ENCODE results near the gene SMC6. TPM values are rescaled to one million over a fixed set of nuclear protein-coding genes. Genes with fewer than 3 reads are reported as not detected.

Gene SMC6
- polyA plus RNA-seq, 4 donors, result 35.7 to 42.6 (median 36.9) TPM

DNA sequence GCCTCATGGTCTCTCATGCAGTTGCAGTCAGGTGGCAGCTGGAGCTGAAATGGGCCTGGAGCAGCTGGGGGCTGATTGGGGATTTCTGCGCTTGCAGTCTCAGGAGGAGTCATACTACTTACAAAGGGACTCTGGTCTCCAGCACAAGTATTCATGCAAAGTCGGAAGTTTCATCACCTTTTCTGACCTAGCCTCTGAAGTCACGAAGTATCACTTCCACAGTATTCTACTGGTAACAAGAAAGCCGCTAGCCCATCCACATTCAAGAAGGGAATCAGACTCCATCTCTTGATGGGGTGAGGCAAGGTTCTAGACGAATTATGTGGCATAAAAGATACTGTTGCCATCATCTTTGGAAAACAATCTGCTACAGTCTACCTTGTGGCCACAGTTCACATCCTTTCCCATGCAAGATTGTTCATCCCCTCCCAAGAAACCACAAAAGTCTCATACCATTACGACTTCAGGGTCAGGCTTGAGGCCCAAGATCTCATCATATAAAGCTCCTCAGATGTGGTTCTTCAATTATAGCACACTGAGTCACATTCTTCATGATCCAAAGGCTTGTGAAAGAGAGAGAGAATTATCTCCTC is 95.3 kb downstream of the SMC6 start:
- no peak for DNase-seq (ENCODE audit: low read depth in 4 of 4, low spot score in 3 of 4)

DNA sequence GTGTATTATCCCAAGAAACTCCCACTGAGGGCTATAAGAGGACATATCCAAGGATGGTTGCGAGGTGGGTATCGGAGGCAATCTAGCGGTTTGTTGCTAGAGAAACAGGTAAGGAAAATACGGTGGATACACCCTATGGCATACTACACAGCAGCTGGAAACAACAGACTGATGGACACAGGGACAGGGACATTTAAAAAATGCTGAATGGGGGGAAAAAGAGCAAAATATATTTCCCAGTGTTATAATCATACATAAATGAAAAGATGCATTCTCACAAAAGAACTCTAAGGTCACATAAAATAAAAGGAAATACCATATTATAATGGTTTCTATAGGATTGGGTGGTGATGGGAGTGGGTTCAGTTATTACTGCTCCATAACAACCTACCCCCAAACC is 95.9 kb downstream of the SMC6 start:
- no peak for DNase-seq (ENCODE audit: low read depth in 4 of 4, low spot score in 3 of 4)

DNA sequence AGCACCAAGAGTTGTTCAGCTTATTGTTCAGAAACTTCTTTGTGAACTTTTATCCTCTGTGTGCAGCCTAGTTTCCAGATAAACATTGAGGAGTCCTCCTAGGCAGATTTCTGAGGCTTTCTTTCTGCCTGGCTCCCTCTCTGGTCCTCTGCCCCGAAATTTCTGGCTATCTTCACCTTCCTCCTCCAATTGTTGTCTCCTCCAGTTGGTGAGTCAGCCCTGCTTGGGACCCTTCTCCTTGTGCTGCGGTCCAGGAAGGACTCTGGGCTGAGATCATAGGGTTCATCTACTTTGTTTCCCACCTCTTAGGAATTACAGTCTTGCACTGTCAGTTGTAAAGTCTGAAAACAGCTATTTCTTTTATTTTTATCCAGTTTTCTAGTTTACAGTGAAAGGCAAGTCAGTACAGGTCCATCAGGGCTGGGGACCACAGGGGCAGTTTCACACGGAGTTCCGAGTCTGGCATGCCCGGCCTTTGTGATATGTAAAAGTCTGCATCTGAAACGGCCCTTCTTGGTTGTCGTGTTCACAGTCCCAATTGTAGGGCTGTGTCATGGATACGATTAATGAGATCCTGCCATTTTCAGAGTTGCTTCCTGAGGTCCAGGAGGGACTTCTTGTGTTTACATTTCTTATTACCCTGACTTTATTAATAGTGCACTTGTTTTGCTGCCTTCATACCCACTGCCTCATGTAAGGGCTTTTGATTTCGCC is 100.8 kb downstream of the SMC6 start:
- no peak for DNase-seq (ENCODE audit: low read depth in 4 of 4, low spot score in 3 of 4)

DNA sequence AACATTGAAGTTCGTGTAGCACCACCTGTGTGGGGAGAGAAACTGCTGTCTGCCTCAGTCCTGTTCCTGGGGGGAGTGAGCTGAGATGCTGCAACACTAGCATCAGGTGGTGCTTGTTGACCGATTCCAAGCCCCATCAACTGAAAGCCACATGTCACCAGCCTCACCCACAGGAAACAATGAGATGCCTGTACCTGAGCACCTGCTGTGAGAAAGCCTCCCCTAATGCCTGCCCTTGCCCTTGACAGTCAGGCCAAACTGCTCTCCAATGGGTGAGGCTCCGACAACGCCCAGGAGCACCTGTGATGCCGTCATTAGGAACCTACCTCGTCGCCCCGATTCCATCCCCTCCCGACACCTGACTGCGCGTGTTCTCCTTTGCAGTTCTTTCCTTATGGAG is 104.6 kb downstream of the SMC6 start:
- no peak for DNase-seq (ENCODE audit: low read depth in 4 of 4, low spot score in 3 of 4)

DNA sequence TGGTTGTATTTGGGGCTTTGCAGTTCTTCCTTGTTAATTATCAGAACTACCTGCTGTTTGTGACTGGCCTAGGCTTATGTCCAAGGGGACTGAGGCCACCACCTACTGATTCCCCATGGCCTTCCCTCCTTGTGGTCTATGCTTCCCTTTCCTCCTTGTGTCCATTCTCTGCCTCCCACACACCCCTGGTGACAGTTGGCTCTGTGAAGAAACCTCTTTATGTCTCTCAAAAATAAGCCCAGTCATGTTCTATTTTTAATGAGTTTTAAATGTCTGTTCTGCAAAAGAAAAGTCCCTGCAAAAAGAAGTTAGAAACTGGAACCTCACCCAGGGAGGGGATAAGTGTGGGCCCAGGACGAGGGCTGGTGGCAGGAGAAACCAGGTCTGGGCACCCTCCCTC is 105.0 kb downstream of the SMC6 start:
- DNase-seq (ENCODE audit: low read depth in 4 of 4, low spot score in 3 of 4), result no peak

DNA sequence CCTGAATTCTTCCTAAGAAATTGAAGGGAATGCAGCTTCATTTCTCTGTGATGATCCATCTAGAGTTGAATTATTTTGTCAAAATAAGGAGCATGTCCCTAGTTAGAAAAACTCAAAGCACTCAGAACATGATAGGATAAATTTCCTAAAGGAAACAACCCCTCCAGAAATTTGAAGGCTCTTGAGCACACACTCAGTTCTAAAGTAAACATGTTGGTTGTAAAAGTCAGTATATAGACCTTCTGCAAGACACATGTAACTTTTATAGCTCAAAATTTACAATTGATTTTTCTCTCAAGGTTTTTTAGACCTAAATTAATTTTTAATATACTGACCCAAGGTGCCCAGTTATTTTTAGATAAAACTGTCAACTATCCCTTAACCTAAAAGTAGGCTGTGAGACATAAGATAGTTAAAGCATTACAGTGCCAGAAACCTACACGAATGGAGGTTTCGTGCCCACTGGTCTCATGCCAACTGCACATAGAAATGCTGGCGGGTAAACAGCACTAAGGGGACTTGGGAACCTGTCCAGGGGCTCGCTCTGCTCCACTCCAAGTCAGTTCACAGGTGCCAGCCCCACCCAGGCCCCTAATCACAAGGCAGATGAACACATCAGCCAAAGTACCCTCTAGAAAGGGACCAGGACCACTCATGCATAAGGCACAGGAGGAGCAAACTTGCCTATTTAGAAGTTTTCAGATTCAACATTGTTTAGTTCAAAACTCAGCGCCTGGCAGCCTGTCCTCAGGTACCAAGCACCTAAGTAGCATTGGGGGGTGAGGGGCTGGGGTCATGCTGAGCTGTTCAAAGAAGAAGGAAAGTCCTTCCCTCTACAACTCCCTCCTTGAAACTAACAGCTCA is 106.5 kb downstream of the SMC6 start:
- DNase-seq (ENCODE audit: low read depth in 4 of 4, low spot score in 3 of 4), result no peak

DNA sequence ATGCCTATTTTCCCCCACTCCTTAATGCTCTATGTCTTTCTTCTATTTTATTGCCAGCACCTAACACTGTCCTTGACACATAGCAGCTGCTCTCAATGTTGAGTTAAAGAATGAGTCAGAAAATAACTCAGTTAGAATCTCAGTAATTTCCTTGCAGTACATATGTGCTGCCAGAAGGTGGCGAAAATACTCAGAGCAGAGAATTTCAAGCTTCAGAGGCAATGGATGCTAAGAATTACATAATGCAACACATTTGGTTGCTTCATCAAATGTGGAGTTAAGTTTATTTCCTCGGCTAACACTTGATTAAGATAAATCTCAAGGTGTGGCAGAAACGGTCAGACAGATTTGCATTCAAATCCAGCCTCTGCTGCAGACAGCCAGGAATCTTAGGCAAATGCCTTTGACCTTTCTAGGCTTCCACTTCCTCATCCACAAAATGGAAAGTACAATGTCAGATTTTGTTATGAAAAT is 107.5 kb downstream of the SMC6 start:
- peak; percentile 71 to 77 (median 76) for DNase-seq (ENCODE audit: low read depth in 4 of 4, low spot score in 3 of 4)

DNA sequence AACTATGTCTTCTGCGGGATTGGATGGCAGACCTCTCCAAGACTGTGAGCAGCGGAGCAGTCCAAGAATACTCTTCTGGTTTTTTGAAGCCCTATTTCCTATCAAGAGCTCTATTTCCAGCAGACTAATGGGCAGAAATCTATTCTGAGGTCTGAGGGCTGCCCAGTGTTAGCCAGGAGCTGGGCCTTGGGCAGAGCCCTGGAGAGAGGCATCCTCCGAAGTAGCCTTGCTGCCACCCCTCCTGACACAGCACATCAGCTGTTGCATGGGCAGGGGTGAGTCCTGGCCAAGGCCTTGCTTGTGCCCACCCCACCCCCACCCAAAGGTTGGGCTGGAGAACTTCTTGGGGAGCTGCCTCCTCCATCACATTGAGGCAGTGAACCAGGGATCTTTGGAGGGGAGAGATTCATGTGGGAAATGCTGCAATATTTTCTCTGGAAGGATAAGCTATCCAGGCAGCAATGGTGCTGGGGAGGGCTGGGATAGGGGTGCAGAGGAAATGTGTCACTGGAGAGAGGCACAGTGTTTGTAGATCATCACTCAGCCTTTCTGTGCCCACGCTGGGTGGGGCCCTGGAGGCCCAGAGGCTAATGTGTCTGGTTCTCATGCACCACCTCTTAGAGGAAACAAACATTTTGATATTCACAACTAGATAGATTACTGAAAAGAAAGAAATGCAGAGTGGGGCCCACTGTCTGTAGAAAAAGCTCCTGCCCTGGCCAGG is 108.5 kb downstream of the SMC6 start:
- DNase-seq (ENCODE audit: low read depth in 4 of 4, low spot score in 3 of 4), result no peak

DNA sequence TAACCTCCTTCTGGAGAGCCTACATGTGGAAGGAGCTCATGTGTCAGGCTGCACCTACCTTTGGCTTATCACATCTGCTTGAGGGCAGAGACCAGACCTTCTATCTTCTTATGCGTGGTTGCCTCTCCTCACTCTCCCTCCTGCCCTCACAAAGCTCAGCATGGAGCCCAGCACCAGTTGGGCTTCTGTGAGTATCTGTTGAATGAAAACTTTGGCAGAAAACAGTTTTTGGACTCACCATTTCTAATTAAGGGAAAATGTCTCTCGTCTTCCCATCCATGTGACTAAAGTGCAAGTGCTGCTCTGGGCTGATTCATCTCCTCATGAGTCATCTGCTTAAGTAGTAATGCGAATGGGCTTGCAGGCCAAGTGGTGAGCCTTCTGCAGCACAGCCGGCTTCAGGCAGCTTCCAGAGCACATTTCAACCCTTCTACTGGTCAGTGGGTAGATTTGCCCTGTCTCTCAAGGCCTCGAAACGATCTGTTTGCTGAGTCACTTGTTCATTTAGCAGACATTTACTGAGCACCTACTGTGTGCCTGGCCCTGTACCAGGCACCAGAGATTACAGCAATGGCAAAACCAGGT is 110.5 kb downstream of the SMC6 start:
- no peak for DNase-seq (ENCODE audit: low read depth in 4 of 4, low spot score in 3 of 4)

DNA sequence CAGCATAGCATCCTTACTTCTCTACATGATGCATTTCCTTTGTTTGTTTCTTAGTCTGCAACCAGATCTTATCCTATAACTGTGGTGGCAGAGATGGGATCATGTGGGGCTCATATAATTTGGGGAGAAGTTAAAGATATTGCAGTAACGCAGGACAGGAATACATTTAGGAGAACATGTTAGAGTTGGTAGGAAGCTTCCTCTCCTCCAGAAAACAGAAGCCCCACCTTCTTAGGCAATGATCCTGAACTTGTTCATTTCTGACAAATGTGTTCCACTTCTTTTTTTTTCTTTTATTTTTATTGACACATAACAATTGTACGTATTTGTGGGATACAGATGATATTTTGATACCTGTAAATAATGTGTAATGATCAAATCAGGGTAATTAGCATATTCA is 113.2 kb downstream of the SMC6 start:
- DNase-seq (ENCODE audit: low read depth in 4 of 4, low spot score in 3 of 4), result no peak

DNA sequence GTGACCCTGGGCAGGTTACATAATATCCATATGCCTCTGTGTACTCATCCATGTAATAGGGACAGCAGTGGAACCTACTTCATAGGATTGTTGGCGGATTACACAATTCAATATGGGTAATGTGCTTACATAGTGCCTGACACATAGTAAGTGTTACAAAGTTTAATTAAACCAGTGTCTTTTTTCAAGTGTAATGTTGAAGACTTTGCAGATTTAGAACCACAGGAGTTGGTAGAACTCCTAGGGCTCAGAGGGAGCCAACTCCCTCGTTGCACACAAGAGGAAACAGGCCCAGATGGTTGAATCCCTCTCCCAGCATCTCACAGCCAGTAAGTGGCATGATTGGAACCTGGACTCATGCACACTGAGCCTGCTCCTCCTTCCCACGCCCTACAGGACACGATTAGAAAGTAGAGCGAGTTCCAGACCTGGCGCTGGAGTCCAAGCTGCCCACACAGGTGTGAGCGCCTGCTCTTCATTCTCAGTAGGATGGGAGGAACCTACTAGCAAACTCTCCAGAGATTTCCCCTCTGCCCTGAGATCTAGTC is 115.3 kb downstream of the SMC6 start:
- DNase-seq (ENCODE audit: low read depth in 4 of 4, low spot score in 3 of 4), result no peak

DNA sequence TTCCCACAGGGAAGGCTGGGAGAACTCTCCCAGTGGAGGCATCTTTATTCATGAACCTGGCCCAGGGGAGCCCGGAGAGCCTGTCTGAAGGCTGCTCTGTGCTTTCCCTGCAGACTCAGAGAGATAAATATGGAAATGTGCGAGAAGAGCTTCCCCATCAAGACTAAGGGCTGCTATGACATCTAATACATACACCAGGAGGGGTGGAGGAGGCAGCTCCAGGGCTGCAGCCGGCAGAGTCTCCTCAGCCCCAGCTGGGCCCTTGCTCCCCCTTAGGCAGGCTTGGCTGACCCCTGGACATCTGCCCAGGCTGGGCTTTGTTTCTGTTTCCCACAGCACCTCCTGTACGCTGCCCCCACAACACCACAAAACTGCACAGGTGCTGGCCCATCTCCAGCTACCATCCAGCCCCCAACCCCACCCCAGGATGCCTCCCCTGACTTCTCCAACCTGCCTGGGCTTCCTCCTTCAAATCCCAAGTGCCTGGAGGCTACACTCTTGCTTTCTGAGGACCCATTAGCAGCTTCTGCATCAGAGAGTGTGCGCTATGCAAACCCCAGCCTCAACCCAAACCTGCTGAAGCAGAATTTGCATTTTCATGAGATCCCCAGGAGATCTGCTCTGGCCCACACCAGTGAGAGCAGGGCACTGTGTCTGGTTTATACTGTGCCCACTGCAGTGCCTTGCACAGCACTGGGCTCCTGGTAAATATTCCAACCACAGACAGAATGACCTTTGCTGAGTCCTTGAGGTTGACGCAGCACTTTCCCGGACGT is 116.3 kb downstream of the SMC6 start:
- DNase-seq (ENCODE audit: low read depth in 4 of 4, low spot score in 3 of 4), result no peak

DNA sequence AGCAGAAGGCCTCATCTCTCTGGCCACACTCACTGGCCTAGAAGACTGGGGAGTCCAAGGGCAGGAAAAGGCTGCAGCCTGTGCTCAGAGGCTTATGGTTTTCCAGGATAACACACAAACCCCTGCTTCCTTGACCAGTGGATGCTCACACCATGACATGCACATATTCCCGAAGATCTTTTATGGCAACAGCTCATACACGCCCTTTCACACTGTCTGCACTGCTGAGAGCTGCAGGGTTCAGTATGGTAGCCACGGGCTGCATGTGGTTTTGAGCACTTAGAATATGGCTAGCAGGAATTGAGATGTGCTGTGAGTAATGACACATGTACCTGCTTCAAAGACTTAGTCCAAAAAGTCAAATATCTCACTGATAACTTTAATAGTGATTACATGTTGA is 117.4 kb downstream of the SMC6 start:
- no peak for DNase-seq (ENCODE audit: low read depth in 4 of 4, low spot score in 3 of 4)

DNA sequence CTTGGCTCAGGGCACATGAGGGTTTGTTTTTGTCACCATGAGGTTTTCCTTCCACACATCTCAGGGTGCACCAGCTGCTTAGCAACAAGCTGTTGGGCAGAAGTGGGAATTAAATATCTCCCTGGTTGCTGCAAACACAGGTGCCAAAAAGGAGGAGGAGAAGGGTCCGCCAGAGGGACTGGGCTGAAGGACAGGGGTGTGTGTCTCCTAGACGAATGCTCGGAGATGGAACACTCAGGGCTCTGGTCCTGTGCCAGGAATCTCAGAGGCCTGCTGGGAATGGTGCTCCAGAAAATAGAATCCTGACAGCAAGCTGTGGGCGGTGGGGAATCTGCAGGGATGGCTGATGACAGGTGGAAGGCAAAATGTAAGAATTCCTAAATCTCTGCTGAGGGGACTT is 118.6 kb downstream of the SMC6 start:
- DNase-seq (ENCODE audit: low read depth in 4 of 4, low spot score in 3 of 4), result no peak

DNA sequence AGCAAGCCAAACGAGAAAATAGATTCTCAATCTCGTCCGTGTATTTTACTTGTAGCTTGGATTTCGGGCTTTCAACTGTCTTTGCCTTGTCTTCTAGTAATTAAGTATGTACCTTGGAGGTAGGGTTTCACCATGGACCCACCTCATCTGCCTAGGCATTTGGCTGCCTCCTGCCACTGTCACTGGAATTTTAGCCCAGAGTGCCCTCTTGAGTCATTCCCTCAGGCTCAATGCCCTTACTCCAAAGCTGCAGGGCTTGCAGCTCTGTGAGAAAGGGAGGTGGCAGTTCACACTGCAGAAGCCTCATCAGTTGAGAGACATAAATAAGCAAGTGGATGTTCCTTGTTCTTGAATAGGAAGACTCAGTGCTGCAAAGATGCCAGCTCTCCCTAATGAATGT is 123.5 kb downstream of the SMC6 start:
- no peak for DNase-seq (ENCODE audit: low read depth in 4 of 4, low spot score in 3 of 4)

DNA sequence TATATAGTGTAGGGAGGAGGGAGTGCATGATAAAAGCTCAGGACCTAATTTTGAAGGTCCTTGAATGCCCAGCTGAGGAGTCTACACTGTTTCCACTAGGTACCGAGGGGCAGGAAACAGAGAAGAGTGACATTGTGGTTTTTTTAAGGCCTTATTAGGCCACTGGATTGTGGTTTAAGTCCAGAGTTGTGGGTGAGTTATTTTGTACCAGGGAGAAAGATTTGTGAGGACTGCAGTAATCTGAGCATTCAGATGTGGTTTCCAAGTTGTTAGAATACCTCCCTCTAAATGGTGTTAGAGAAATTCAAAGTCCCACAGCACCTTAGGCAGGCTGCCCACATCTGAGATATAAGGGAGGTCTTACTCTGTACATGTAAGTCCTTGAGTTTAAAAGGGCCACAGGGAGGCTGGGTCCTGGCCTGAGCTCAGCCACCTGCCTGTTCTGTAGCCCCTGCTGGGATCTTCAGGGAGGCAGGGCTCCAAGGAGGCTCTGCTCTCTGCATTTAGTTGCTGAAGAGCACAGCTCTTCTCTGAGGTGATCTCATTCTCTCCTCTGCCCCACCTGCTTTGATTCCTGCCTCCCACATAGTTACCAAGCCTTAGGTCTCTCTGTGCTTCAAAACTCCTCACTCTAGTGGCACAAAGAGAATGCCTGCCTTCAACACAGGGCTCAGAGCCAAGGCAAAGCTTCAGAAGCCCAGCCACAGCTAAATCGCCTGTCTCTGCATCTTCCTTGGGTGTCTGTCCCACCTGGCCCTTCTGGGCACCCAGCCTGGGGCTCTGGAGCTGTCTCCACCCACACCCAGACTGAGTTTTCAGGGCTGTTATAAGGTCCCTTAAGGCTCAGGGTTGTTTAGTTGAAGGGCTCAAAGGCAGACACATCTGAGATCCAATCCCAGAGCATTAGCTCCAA is 125.0 kb downstream of the SMC6 start:
- DNase-seq (ENCODE audit: low read depth in 4 of 4, low spot score in 3 of 4), result no peak

DNA sequence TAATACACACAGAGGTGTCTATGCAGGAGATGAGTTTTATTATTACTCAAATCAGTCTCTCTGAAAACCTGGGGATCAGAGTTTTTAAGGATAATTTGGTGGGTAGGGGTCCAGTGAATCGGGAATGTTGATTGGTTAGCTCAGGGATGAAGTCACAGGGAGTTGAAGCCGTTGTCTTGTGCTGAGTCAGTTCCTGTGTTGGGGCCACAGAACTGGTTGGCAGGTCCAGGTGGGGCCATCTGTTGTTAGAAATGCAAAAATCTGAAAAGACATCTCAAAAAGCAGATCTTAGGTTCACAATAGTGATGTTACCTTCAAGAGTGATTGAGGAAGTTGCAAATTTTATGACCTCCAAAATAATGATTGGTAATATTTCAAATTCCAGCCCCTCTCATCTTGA is 126.2 kb downstream of the SMC6 start:
- DNase-seq (ENCODE audit: low read depth in 4 of 4, low spot score in 3 of 4), result no peak

DNA sequence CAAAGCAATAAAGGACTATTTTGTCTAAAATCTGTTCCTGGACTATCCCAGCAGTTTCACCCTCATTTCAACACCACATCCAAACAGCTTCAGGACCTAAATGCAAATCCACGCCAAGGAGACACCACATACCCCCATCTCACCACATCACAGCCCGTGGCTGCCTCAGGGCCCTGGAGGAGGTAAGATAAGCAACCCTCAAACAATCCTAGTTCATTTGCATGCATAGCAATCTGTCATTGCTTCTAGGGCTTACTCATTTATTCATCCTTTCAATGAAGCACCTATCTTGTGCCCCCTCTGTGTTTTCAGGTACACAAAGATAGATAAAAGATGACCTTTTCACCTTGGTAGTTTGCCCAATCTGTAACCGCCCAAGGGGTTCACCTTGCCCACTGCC is 126.6 kb downstream of the SMC6 start:
- DNase-seq (ENCODE audit: low read depth in 4 of 4, low spot score in 3 of 4), result no peak

DNA sequence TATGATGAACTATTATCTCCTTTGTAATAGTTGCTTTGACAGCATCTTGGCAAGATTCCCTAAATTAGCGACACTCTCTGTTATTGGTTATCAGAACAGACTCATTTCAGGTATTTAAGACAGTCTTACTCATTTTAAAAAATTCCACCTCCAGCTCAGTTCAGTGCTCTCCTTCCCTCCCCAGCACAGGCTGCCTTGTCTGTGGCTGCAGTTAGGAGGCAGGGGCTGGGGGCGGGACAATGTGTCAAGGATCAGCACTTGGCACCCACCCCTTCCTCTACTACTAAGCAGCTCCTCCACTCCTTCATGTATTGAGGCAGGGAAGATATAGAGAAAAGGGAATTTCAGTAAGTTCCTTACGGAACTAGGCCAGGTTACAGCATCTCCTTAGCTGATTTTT is 128.2 kb downstream of the SMC6 start:
- DNase-seq (ENCODE audit: low read depth in 4 of 4, low spot score in 3 of 4), result no peak

Data from right renal pelvis (tissue), 4 donors.